Choroid plexus epithelial cell (primary cell): ENCODE data around the gene GARIN5A.
"Not testable (repeated sequence)": the region's sequence is repeated elsewhere in the genome, so short reads cannot be mapped to it uniquely, and the experiment has no call there.

Source experiments
- DNase-seq: peaks from one replicate; pipeline ENCODE4 v3.0.0-alpha.2; 2010; ENCODE audit warnings: low read depth
- H3K4me3 ChIP-seq: 2 replicates; pipeline ENCODE4 v1.5.1; 2011; ENCODE audit warnings: low read depth, mild to moderate bottlenecking, control low read depth, low read length, moderate library complexity
- CTCF ChIP-seq: conservative IDR thresholded peaks from 2 replicates; pipeline ENCODE4 v1.5.1; 2011; ENCODE audit warnings: low read depth, mild to moderate bottlenecking, control low read depth, inconsistent platforms, low read length, moderate library complexity

GARIN5A gene

GRCh38 chr19:50479761-50480251 is 3.2 kb upstream of the GARIN5A start:
- DNase-seq: no peak

GRCh38 chr19:50478901-50479715 is 2.5 kb upstream of the GARIN5A start:
- DNase-seq: peak; percentile 63
- peak; percentile 77 for TF ChIP-seq CTCF

More at GRCh38 chr19:50479761-50480251, 3.2 kb upstream of the GARIN5A start:
- H3K4me3 ChIP-seq: no peak overlapping the region
- no peak for TF ChIP-seq CTCF

GRCh38 chr19:50477751-50478515 is 1.3 kb upstream of the GARIN5A start:
- TF ChIP-seq CTCF: no peak
- no peak for DNase-seq
- H3K4me3 ChIP-seq: no peak overlapping the region

More at GRCh38 chr19:50478901-50479715, 2.5 kb upstream of the GARIN5A start:
- no peak overlapping the region for H3K4me3 ChIP-seq

- peak overlapping the region; percentile 96 for H3K4me3 ChIP-seq
- no peak for DNase-seq
- TF ChIP-seq CTCF: no peak
Measured at GRCh38 chr19:50476907-50477238, 225 bp upstream of the GARIN5A start.

GRCh38 chr19:50475736-50476223 is 868 bp downstream of the GARIN5A start:
- TF ChIP-seq CTCF: no peak
- peak overlapping the region; percentile 16 for H3K4me3 ChIP-seq
- DNase-seq: no peak

- no peak for DNase-seq
- H3K4me3 ChIP-seq: no peak overlapping the region
- no peak for TF ChIP-seq CTCF
Measured at GRCh38 chr19:50475101-50475568, 1.5 kb downstream of the GARIN5A start.

GRCh38 chr19:50473336-50473735 is 3.3 kb downstream of the GARIN5A start:
- H3K4me3 ChIP-seq, DNase-seq: not testable (repeated sequence)
